ENCODE data around the gene OSBPL2. TPM values are rescaled to one million over a fixed set of nuclear protein-coding genes. Genes with fewer than 3 reads are reported as not detected.

OSBPL2 gene
- total RNA-seq, 4 donors from 2014 or later = 52.8 to 86.7 (median 64.2) TPM

DNA sequence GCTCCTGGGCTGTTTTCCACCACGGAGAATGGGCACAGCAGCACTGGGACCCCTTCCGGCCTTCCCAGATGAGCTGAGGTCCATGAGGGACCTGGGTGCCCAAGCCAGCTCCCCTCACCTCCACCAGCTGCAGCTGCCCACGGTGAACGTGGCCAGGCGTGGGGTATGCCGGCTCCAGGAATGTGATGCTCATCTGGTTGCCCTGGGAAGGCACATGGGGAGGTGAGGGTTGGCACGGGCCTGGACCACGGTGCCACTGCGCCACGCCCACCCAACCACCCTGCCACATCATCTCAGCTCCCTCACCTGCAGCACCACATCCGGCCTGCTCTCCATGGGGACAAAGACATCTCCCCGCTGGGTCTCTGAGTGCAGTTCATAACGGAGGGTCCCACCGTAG, 88.2 kb downstream of the OSBPL2 start:
- Histone ChIP-seq H3K36me3 (peaks cover 0 to 53% (median 0%) of the 10 kb centered on the region in 3 donors), H3K9me3 (no peaks in the 10 kb centered on the region), H3K27me3 (no peaks in the 10 kb centered on the region), H3K4me3 (no peak overlapping the region), H3K4me1 (no peaks in the 10 kb centered on the region), H3K27ac (no peak overlapping the region)
- TF ChIP-seq, protein P1, sequence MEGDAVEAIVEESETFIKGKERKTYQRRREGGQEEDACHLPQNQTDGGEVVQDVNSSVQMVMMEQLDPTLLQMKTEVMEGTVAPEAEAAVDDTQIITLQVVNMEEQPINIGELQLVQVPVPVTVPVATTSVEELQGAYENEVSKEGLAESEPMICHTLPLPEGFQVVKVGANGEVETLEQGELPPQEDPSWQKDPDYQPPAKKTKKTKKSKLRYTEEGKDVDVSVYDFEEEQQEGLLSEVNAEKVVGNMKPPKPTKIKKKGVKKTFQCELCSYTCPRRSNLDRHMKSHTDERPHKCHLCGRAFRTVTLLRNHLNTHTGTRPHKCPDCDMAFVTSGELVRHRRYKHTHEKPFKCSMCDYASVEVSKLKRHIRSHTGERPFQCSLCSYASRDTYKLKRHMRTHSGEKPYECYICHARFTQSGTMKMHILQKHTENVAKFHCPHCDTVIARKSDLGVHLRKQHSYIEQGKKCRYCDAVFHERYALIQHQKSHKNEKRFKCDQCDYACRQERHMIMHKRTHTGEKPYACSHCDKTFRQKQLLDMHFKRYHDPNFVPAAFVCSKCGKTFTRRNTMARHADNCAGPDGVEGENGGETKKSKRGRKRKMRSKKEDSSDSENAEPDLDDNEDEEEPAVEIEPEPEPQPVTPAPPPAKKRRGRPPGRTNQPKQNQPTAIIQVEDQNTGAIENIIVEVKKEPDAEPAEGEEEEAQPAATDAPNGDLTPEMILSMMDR (IDR thresholded peaks at IDR 0.05) = no peak
- TF ChIP-seq POLR2A (IDR thresholded peaks at IDR 0.05) = no peak
- no peak for DNase-seq

DNA sequence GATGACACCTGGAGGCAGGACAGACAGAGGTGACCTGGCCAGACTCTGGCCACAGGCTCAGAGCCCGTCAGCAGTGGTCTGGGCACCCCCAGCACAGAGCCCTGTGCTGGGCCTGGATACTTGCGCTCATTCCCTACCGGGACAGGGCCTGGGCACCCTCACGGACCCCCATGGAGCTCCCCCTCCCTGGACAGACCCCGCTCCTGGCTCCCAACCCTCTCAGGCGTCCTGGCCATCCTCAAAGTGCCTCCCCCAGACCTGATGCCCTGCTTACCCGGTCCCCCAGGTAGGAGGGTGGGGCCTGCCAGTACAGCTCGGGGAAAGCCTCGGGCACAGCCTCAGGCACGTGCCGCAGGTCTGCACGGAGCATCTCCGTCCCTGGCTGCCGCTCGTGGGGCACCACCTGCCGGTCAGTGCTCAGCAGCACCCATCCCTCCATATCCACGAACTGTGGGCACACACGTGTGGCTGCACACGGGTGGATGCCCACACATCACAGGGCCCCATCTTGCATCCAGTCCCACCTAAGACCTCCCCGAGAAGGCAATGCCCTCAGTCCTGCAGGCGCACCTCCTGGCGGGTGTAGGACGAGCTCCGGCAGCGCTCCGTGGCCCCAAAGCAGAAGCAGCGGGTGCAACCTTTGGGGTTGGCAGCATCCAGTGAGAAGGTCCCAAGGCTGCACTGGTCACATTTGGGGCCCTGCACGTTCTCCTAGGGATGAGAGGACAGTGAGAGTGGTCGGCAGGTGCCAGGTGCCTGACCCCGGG, 88.8 kb downstream of the OSBPL2 start:
- H3K36me3 ChIP-seq = peaks cover 0 to 49% (median 0%) of the 10 kb centered on the region in 3 donors
- no peak overlapping the region for H3K4me3 ChIP-seq
- H3K9me3 ChIP-seq = no peaks in the 10 kb centered on the region
- no peaks in the 10 kb centered on the region for H3K27me3 ChIP-seq
- no peak overlapping the region for H3K27ac ChIP-seq
- H3K4me1 ChIP-seq = no peaks in the 10 kb centered on the region
- no peak for TF ChIP-seq POLR2A (IDR thresholded peaks at IDR 0.05)
- TF ChIP-seq, protein P1 (IDR thresholded peaks at IDR 0.05) = no peak
- DNase-seq = no peak

DNA sequence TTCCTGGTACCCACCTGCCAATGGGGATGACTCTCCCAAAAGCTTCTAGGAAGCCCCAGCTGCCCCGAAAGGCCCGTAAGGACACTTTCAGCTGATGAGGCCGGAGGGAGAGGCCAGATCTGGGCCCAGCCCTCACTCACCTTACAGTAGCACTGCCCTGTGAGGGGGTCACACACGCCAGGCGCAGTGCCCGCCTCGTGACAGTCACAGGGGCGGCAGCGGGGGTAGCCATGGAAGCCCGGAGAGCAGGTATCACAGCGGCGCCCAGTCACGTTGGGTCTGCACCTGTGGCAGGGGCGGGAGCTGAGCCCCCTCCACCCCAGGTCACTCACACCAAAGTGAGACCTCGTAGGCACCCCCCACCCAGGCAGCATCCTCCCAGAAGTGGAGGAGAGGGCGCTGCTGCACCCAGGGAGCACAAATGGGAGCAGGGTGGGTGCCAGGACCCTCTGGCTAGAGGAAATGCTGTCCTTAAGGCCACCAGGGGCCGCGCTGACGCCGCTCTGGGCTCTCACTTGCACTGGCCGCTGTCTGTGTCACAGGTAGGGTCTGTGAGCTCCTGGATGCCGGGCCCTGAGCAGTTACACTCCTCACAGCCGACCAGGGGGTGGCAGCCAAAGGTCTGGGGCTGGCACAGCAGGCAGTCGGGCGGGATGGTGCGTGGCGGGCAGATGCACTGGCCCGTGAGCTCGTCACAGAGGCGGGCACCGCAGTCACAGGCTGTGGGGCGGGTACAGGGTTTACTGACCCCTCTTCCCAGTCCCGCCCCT, 89.6 kb downstream of the OSBPL2 start:
- H3K4me3 ChIP-seq = no peak overlapping the region
- no peak overlapping the region for H3K27ac ChIP-seq
- H3K36me3 ChIP-seq = peaks cover 0 to 52% (median 0%) of the 10 kb centered on the region in 3 donors
- no peaks in the 10 kb centered on the region for H3K27me3 ChIP-seq
- TF ChIP-seq POLR2A (IDR thresholded peaks at IDR 0.05) = no peak
- TF ChIP-seq, protein P1 (IDR thresholded peaks at IDR 0.05) = no peak
- H3K4me1 ChIP-seq = no peaks in the 10 kb centered on the region
- no peaks in the 10 kb centered on the region for H3K9me3 ChIP-seq
- no peak for DNase-seq

DNA sequence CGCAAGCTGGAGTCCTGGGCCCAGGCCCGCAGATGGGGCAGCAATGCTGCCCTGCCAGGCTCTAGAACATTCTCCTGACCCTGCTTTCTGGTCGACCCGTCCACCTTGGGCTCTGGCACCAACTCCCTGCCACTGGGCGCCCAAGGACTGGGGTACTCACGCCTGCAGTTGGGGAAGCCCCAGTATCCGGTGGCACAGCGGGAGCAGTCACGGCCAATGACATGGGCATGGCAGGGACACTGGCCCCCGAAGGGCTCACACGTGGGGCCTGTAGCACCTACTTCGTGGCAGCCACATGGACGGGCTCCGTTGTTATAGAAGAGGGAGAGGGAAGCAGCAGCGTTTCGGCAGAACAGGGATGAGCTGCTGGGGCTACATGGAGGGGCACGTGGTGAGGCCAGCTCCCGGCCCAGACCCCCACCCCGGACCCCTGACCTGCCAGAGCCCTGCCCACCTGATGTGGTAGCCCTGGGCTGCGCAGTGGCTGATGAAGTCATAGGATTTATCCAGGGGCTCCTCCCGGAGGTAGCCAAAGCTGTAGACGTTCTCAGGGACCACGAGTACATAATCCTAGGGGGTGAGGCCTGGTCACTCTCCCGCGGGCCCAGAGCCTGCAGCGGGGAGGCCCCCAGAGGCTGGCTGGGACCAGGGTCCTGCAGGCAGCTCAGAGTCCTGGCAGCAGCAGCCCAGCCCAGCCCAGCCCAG, 90.5 kb downstream of the OSBPL2 start:
- Histone ChIP-seq H3K9me3 (no peaks in the 10 kb centered on the region), H3K27ac (no peak overlapping the region), H3K4me1 (no peaks in the 10 kb centered on the region), H3K4me3 (no peak overlapping the region), H3K27me3 (no peaks in the 10 kb centered on the region), H3K36me3 (peaks cover 0 to 54% (median 0%) of the 10 kb centered on the region in 3 donors)
- no peak for DNase-seq
- TF ChIP-seq, protein P1 (IDR thresholded peaks at IDR 0.05) = no peak
- no peak for TF ChIP-seq POLR2A (IDR thresholded peaks at IDR 0.05)
